PC-3 (cell line): ENCODE results near the gene CDH4. TPM values are rescaled to one million over a fixed set of nuclear protein-coding genes. Genes with fewer than 3 reads are reported as not detected.

Source experiments
- ATAC-seq: fragments of 200-7000 bp; cut with Tn5 transposase; 2 replicates; pipeline ENCODE4 v1.9.1; 2020; ENCODE audit warnings: mild to moderate bottlenecking, moderate library complexity
- BruUV-seq: library from RNA; stranded (reverse); fragments of 400-500 nt; replicated peaks from 2 replicates; lab custom pipeline; 2021; lab: Mats Ljungman, UMichigan
- CTCF ChIA-PET: fragments of 300-600 bp; sonication (Branson Sonifier 250); formaldehyde crosslinking; loops from one replicate; lab custom pipeline; 2022; ENCODE audit warnings: antibody characterized with exemption; lab: Charles Lee
- POLR2A ChIA-PET: fragments of 300-600 bp; sonication (Branson Sonifier 250); formaldehyde crosslinking; loops from one replicate; lab custom pipeline; 2022; ENCODE audit warnings: antibody characterized with exemption; ENCODE audit not compliant: unreplicated experiment; lab: Charles Lee
- DNase-seq: peaks from one replicate; pipeline ENCODE4 v3.0.0-alpha.2; 2015
- H2AFZ ChIP-seq: fragments of 300-600 bp; sonication (generic); 2 replicates; pipeline ENCODE4 v1.6.0; 2016; ENCODE audit warnings: antibody characterized with exemption, low read length
- H3F3A ChIP-seq: fragments of 300-600 bp; sonication (generic); one replicate; pipeline ENCODE4 v1.6.0; 2017; ENCODE audit warnings: antibody characterized with exemption, low read length, control low read depth, mild to moderate bottlenecking; ENCODE audit not compliant: unreplicated experiment
- H3K27ac ChIP-seq: fragments of 300-600 bp; sonication (generic); 2 replicates; pipeline ENCODE4 v1.5.1; 2016; ENCODE audit warnings: mild to moderate bottlenecking, low read length
- H3K27me3 ChIP-seq: fragments of 300-600 bp; sonication (generic); 2 replicates; pipeline ENCODE4 v1.6.1; 2016; ENCODE audit warnings: low read length, mixed read lengths
- H3K36me3 ChIP-seq: fragments of 300-600 bp; sonication (generic); 2 replicates; pipeline ENCODE4 v1.6.1; 2016; ENCODE audit warnings: low read depth, mixed run types, low read length, mixed read lengths
- H3K4me1 ChIP-seq: fragments of 300-600 bp; sonication (generic); 2 replicates; pipeline ENCODE4 v1.5.1; 2016; ENCODE audit warnings: low read length; ENCODE audit not compliant: insufficient read depth
- H3K4me2 ChIP-seq: fragments of 300-600 bp; sonication (generic); 2 replicates; pipeline ENCODE4 v1.6.0; 2016; ENCODE audit warnings: low read length
- H3K4me3 ChIP-seq: fragments of 300-600 bp; sonication (generic); 2 replicates; pipeline ENCODE4 v1.5.1; 2016; ENCODE audit warnings: mild to moderate bottlenecking, low read length, mixed read lengths
- H3K79me2 ChIP-seq: fragments of 300-600 bp; sonication (generic); 2 replicates; pipeline ENCODE4 v1.6.1; 2017; ENCODE audit warnings: low read length, mixed read lengths
- H3K9ac ChIP-seq: fragments of 300-600 bp; sonication (generic); 2 replicates; pipeline ENCODE4 v1.6.0; 2016; ENCODE audit warnings: mild to moderate bottlenecking, low read length
- H3K9me2 ChIP-seq: fragments of 300-600 bp; sonication (generic); replicated peaks from 2 replicates; pipeline ENCODE4 v1.6.1; 2016; ENCODE audit warnings: mixed run types, low read length, mixed read lengths
- H3K9me3 ChIP-seq: fragments of 300-600 bp; sonication (generic); 2 replicates; pipeline ENCODE4 v1.6.1; 2016; ENCODE audit warnings: low read length, mixed read lengths
- H4K20me1 ChIP-seq: fragments of 300-600 bp; sonication (generic); 2 replicates; pipeline ENCODE4 v1.6.1; 2016; ENCODE audit warnings: low read length, mixed read lengths
- CTCF ChIP-seq: fragments of 300-600 bp; sonication (generic); conservative IDR thresholded peaks from 2 replicates; pipeline ENCODE4 v1.5.1; 2017; ENCODE audit warnings: antibody characterized with exemption, low read depth, mild to moderate bottlenecking, low read length
- EZH2 ChIP-seq: fragments of 300-600 bp; sonication (generic); IDR thresholded peaks from one replicate; pipeline ENCODE4 v1.6.1; 2017; ENCODE audit warnings: antibody characterized with exemption, mild to moderate bottlenecking, low read length; ENCODE audit not compliant: unreplicated experiment
- EZH2phosphoT487 ChIP-seq: fragments of 300-600 bp; sonication (generic); IDR thresholded peaks from 2 replicates; pipeline ENCODE4 v1.6.1; 2018; ENCODE audit warnings: mild to moderate bottlenecking, antibody characterized with exemption, low read length, borderline replicate concordance
- intact Hi-C: fragments of 100-400 bp; cut with micrococcal nuclease; formaldehyde crosslinking; loops from 2 replicates; pipeline ENCODE4 v1.9.0; 2023
- total RNA-seq: library from RNA; depleted of rRNA; stranded (reverse); fragments of >200 nt; gene quantifications from 2 replicates; pipeline ENCODE4 v1.2.3, GENCODE V29; 2014

CDH4 gene
- total RNA-seq, 1 experiment from 2014 or later, result not detected

GRCh38 chr20:61459705-61460104, 207.6 kb downstream of the CDH4 start:
- Histone ChIP-seq H3K36me3 (no peaks in the 10 kb centered on the region), H3K9me3 (peaks cover 5% of the 10 kb centered on the region; the same call in 1 of the 2 replicates), H3K9ac (no peak overlapping the region), H2AFZ (no peak overlapping the region), H4K20me1 (no peaks in the 10 kb centered on the region), H3K27ac (no peak overlapping the region), H3K9me2 (no peaks in the 10 kb centered on the region), H3K4me3 (no peak overlapping the region), H3K27me3 (no peaks in the 10 kb centered on the region), H3K79me2 (no peaks in the 10 kb centered on the region), H3F3A (no peaks in the 10 kb centered on the region), H3K4me2 (no peak overlapping the region), H3K4me1 (no peaks in the 10 kb centered on the region)
- DNase-seq (no peak), ATAC-seq (no peak)
- intact Hi-C loops, result no loop called here
- ChIA-PET CTCF (no interaction called here), POLR2A (no interaction called here)
- no TSS peak for BruUV-seq
- TF ChIP-seq EZH2 (no peak), CTCF (no peak), EZH2phosphoT487 (no peak)

DNA sequence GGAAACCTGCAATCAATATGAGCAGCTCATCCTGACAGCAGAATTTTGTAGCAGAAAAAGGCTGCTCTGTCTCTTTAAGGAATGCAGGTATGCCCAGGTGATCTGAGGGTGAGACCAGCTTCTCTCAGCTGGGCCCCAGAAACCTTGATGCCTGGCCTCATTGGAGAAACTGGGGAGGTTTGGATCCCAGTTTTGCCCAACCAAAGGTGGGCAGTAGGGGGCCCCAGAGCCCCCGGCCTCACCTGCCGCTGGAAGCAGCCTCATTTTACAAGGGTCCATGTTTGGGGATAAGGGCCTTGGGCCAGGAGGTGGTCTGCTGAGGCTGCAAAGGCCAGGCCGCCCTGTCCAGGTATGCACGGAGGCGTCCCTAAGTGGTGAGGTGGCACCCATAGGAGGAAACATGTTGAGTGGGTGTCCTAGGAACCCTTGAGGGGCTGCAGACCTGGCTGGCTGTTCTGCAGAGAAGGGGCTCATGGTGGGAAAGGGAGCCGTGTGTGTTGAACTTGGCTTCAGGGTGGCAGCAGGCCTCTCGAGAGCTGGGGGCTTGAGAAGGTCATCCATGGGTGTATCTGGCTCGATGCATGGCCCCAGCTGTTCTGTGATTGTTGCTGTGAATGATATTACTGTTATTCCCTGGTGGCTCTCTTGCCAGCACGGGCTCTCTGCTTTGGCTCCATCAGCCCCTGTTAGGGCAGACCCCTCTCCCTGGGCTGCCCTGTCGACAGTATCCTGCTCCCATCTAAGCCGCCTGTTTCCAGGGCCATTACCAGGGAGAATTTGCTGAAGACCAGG, 208.4 kb downstream of the CDH4 start:
- no peaks in the 10 kb centered on the region for H3K79me2 ChIP-seq
- H3F3A ChIP-seq, result no peaks in the 10 kb centered on the region
- ChIA-PET POLR2A (no interaction called here), CTCF (no interaction called here)
- no peak overlapping the region for H3K4me2 ChIP-seq
- TF ChIP-seq EZH2phosphoT487 (no peak), EZH2 (no peak), CTCF (no peak)
- H4K20me1 ChIP-seq, result no peaks in the 10 kb centered on the region
- no peaks in the 10 kb centered on the region for H3K4me1 ChIP-seq
- H3K36me3 ChIP-seq, result no peaks in the 10 kb centered on the region
- H3K27ac ChIP-seq, result no peak overlapping the region
- H3K9ac ChIP-seq, result no peak overlapping the region
- ATAC-seq, result no peak
- no peaks in the 10 kb centered on the region for H3K27me3 ChIP-seq
- intact Hi-C loops, result no loop called here
- BruUV-seq, result no TSS peak
- peaks cover 5% of the 10 kb centered on the region; the same call in 1 of the 2 replicates for H3K9me3 ChIP-seq
- no peaks in the 10 kb centered on the region for H3K9me2 ChIP-seq
- DNase-seq, result no peak
- H3K4me3 ChIP-seq, result no peak overlapping the region
- no peak overlapping the region for H2AFZ ChIP-seq

DNA sequence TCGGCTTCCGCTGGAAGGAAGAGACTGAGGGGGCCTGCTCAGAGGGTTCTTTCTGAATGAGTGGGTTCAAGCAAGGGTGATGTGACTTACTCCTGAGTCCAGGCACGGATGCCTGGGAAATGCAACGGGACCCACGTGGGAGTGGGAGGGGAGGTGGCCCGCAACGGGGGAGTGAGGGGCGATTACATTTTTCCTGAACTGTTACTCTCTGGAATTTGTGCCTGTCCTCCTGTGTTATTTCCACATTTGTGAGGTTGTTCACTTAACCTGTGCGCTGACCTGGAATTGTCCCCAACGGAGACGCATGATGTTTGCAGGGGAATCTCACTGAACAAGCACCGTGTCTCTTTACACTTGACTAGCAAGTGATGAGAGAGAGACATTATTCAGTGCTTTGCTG, 209.4 kb downstream of the CDH4 start:
- TF ChIP-seq CTCF (no peak), EZH2 (no peak), EZH2phosphoT487 (no peak)
- Histone ChIP-seq H3K9me3 (0 out of 2 replicates have a peak, but pooled peaks cover 5% of the 10 kb centered on the region), H3K4me3 (no peak overlapping the region), H3K79me2 (no peaks in the 10 kb centered on the region), H3K9me2 (no peaks in the 10 kb centered on the region), H3K27me3 (no peaks in the 10 kb centered on the region), H4K20me1 (no peaks in the 10 kb centered on the region), H3K27ac (no peak overlapping the region), H3K4me2 (no peak overlapping the region), H3K4me1 (no peaks in the 10 kb centered on the region), H3F3A (no peaks in the 10 kb centered on the region), H3K36me3 (no peaks in the 10 kb centered on the region), H3K9ac (no peak overlapping the region), H2AFZ (no peak overlapping the region)
- POLR2A ChIA-PET, result no interaction called here
- no peak for DNase-seq
- intact Hi-C loops, result no loop called here
- no TSS peak for BruUV-seq
- ATAC-seq, result no peak
- CTCF ChIA-PET, result no interaction called here
